Pons (tissue), 1 donor: ENCODE results near the gene TRAPPC6A.
"Not testable (repeated sequence)": the region's sequence is repeated elsewhere in the genome, so short reads cannot be mapped to it uniquely, and the experiment has no call there.

Source experiments
- DNase-seq: peaks from one replicate; pipeline ENCODE4 v3.0.0-alpha.2; 2016; ENCODE audit warnings: low spot score

The TRAPPC6A gene

GRCh38 chr19:45128146-45128545, 49.9 kb downstream of the TRAPPC6A start:
- DNase-seq: no peak

DNA sequence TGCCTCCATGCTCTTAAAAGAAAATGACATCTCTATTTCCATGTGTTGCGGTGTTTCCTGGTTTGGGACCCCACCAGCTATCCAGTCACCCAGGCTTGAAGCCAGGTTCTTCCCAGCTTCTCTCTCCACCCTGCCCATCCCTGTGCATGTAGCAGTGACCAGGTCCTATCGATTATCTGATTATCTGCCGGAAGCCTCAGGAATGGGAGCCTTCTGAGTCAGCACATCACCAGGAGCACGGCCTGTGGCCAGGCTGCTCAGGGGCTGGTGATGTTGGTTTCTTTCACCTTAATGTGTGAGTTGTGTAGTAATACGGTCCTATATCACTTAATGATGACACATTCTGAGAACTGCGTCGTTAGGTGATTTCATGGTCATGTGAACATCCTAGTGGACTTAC, 51.4 kb downstream of the TRAPPC6A start:
- no peak for DNase-seq

- peak; percentile 29 for DNase-seq
Observed at GRCh38 chr19:45125975-45126493, 52.0 kb downstream of the TRAPPC6A start.

- DNase-seq: no peak
Observed at GRCh38 chr19:45125360-45125759, 52.7 kb downstream of the TRAPPC6A start.

DNA sequence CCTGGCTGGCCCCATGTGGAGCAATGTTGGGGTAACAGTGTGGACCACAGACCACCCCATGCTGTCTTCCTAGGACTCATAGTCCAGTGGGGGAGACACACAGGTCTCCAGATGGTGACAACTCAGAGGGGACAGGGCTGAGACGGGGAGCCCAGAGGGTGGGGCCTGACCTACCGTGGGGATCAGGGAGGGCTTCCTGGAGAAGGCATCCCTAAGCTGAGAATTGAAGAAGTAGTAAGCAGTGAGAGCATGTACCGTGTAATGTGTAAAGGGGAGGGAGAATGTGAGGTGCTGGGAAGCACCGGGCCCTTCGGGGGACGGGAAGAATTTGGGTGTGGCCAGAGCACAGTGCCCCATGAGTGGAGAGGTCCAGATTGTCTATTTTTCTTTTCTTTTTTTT, 54.0 kb downstream of the TRAPPC6A start:
- no peak for DNase-seq

DNA sequence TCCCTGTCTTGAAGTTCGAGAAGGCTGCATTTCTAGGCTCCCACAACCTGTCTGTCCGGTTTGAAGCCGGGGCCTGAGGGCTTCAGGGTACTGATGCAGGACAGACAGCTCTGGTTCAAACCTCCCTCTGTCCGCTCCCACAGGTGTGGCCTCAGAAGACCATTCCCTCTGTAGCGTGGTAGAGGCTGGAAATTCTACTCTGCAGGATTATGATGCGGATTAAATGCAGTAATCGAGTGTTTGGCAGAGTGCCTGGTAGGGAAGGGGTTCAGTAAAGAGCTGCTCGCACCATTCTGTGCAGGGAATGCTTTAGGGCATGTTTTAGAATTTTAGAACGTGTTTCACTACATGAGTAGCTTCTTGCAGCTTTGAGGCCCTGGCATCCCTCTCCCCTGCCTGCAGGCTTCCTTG, 54.6 kb downstream of the TRAPPC6A start:
- DNase-seq: no peak

GRCh38 chr19:45122832-45123231, 55.2 kb downstream of the TRAPPC6A start:
- DNase-seq: no peak

- no peak for DNase-seq
Observed at GRCh38 chr19:45121827-45122345, 56.2 kb downstream of the TRAPPC6A start.

- DNase-seq: no peak
Observed at GRCh38 chr19:45119582-45119981, 58.5 kb downstream of the TRAPPC6A start.

GRCh38 chr19:45118591-45119355, 59.3 kb downstream of the TRAPPC6A start:
- DNase-seq: not testable (repeated sequence)

GRCh38 chr19:45118106-45118505, 59.9 kb downstream of the TRAPPC6A start:
- no peak for DNase-seq

GRCh38 chr19:45117671-45118070, 60.4 kb downstream of the TRAPPC6A start:
- DNase-seq: no peak

DNA sequence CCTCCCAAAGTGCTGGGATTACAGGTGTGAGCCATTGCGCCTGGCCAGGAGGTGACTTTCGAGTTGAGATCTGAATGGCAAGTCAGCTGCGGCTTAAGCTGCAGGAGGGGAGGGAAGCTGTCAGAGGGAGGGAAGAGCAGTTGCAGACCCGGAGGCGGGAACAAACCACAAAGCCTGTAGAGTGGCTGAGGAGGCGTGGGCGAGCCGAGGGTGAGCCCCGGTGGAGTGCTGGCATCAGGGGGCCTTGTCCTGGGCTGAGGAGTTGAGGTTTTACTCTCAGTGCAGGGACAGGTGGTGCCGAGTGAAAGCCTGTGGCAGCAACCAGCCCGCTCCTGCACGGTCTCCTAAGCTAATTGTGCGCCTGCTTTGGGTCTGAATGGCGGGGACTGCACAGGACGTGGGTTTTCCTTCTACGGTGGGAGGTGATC, 60.9 kb downstream of the TRAPPC6A start:
- DNase-seq: no peak

DNA sequence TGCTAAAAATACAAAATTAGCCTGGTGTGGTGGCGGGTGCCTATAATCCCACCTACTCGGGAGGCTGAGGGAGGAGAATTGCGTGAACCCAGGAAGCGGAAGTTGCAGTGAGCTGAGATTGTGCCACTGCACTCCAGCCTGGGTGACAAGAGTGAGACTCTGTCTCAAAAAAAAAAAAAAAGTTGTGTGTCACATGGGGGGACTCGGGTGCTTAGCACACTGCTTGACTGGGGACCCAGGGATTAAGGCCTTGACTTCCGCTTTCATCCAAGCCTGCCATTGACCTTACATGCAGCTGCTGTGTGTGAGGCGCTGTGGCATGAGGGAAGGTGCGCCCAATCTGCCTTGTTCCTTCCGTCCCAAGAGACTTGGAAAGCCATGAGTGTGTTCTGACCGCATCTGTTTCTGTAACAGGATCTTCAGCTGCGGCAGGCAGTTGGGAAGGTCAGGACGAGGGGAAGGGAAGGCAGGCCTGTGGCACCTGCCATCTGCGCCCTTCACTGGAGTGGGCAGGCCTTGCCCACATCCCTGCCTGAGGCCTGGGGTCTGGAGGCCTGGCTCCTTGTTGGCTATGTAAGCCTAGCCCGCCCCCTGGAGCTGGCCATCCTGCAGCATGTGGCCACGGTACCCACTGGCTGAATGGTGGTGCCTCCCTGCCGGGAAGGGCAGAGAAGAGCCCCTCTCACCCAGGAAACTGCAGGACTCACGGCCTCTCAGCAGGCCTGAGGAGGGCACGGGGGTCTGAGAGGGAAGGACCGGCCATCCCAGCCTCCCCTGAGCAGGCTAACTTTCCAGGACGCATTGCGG, 62.0 kb downstream of the TRAPPC6A start:
- DNase-seq: no peak

- no peak for DNase-seq
Observed at GRCh38 chr19:45114116-45114515, 63.9 kb downstream of the TRAPPC6A start.

GRCh38 chr19:45113628-45114027, 64.4 kb downstream of the TRAPPC6A start:
- DNase-seq: no peak
